ENCODE measurements around the gene TM2D1.

- no peak for TF ChIP-seq CTCF (IDR thresholded peaks at IDR 0.05; ENCODE audit: low read depth, low read length, missing input control)
- TF ChIP-seq FOXA1 (IDR thresholded peaks at IDR 0.05), result no peak
- no peak for TF ChIP-seq REST (IDR thresholded peaks at IDR 0.05)
- no peak for TF ChIP-seq YY1 (IDR thresholded peaks at IDR 0.05)
- TF ChIP-seq SP1 (IDR thresholded peaks at IDR 0.05), result no peak
- TF ChIP-seq EGR1 (IDR thresholded peaks at IDR 0.05; ENCODE audit: low read depth in 2 of 2), result no peak
- TF ChIP-seq HNF4G (IDR thresholded peaks at IDR 0.05), result no peak
- no peak for TF ChIP-seq RAD21 (IDR thresholded peaks at IDR 0.05)
Measured at GRCh38 chr1:61711969-61712368, 13.0 kb downstream of the TM2D1 start.

Measured in liver (tissue), 3 donors.